K562 (cell line): Measurements from ENCODE around the gene C4orf50. TPM values are rescaled to one million over a fixed set of nuclear protein-coding genes. Genes with fewer than 3 reads are reported as not detected.

Experiments used
- ARID2 ChIP-seq: fragments of 450-650 bp; IDR thresholded peaks from 2 replicates; pipeline ENCODE4 v1.6.1; 2017; ENCODE audit warnings: antibody characterized with exemption, mild to moderate bottlenecking
- CAMTA2 ChIP-seq: fragments of 250-450 bp; sonication (Bioruptor Pico); conservative IDR thresholded peaks from 2 replicates; pipeline ENCODE4 v1.5.1; 2022
- HDAC3 ChIP-seq: fragments of 450-650 bp; IDR thresholded peaks from 2 replicates; pipeline ENCODE4 v1.6.1; 2018; ENCODE audit warnings: borderline replicate concordance, mild to moderate bottlenecking, moderate library complexity; ENCODE audit not compliant: partially characterized antibody
- NFE2L1 ChIP-seq: fragments of 450-650 bp; IDR thresholded peaks from 2 replicates; pipeline ENCODE4 v1.6.1; 2016; ENCODE audit warnings: missing genetic modification characterization, low read depth, mild to moderate bottlenecking, missing compliant biosample characterization, moderate library complexity, borderline replicate concordance
- POU5F1 ChIP-seq: fragments of 150-350 bp; IDR thresholded peaks from 2 replicates; pipeline ENCODE4 v1.6.1; 2014; ENCODE audit warnings: borderline replicate concordance, low read length, low read depth, mild to moderate bottlenecking; ENCODE audit not compliant: partially characterized antibody
- VEZF1 ChIP-seq: fragments of 200-800 bp; sonication (Bioruptor generic); IDR thresholded peaks from 2 replicates; pipeline ENCODE4 v1.6.1; 2017; ENCODE audit warnings: missing genetic modification characterization, missing compliant biosample characterization
- YY1 ChIP-seq, 3 experiments: IDR thresholded peaks; 2 replicates each; pipeline ENCODE4 v1.6.1; 2011; ENCODE audit warnings: low read length in 2 of 3, mild to moderate bottlenecking in 2 of 3, moderate library complexity in 2 of 3, borderline replicate concordance in 1 of 3, control low read depth in 1 of 3, low read depth in 1 of 3; ENCODE audit not compliant: insufficient read depth in 3 of 3, insufficient replicate concordance in 2 of 3, control insufficient read depth in 1 of 3, insufficient read length in 1 of 3; ENCODE audit errors: extremely low read depth in 1 of 3
- ZNF780A ChIP-seq: fragments of 250-450 bp; sonication (Bioruptor Pico); IDR thresholded peaks from 2 replicates; pipeline ENCODE4 v1.5.0; 2021; ENCODE audit warnings: mild to moderate bottlenecking
- polyA plus RNA-seq, 8 experiments: library from polyadenylated mRNA; depleted of rRNA in 4 of 8; stranded (reverse) in 5 of 8; unstranded in 3 of 8; fragments of >200 nt; fragmentation: Nextera tagmentation in 2 of 8; fragmentation: Illumina TruSeq in 1 of 8; extraction: Ambion mirVana in 2 of 8; extraction: Trizol in 1 of 8; gene quantifications; 2 replicates each; pipeline versions ENCODE4 v1.2.1 to v1.2.3, GENCODE V29; 2011 to 2014; ENCODE audit warnings: inconsistent platforms in 1 of 8, missing spikeins in 1 of 8
- total RNA-seq, 7 experiments: library from RNA; depleted of rRNA in 6 of 7; stranded (reverse); fragments of >200 nt in 6 of 7; fragmentation: Illumina TruSeq in 2 of 7; extraction: Trizol in 2 of 7; gene quantifications; 2 replicates each; pipeline versions ENCODE4 v1.2.1 to v1.2.3, GENCODE V29; 2011 to 2021; ENCODE audit warnings: low replicate concordance in 1 of 7
- TF ChIP-seq, protein P1 (sequence below): sonication (generic); formaldehyde crosslinking; IDR thresholded peaks from 2 replicates; pipeline ENCODE4 v1.8.1; 2023; ENCODE audit warnings: missing genetic modification reagents, mild to moderate bottlenecking, borderline replicate concordance

C4orf50 gene
- total and polyA plus RNA-seq, 9 of the 15 experiments (the other 6 are each of a cell fraction or from before 2014, with no cell fraction given): not detected

- TF ChIP-seq VEZF1 (CRISPR knock-in tag) (no peak), YY1 (IDR thresholded peaks at IDR 0.05; ENCODE audit: borderline replicate concordance in 1 of 3, control insufficient read depth in 1 of 3, extremely low read depth in 1 of 3, insufficient read depth in 3 of 3, insufficient read length in 1 of 3, insufficient replicate concordance in 2 of 3, low read depth in 1 of 3, low read length in 2 of 3) (no peak), POU5F1 (no peak), CAMTA2 (CRISPR knock-in tag) (no peak), ZNF780A (CRISPR knock-in tag) (no peak), ARID2 (no peak), HDAC3 (no peak), NFE2L1 (tag) (no peak)
- TF ChIP-seq, protein P1, sequence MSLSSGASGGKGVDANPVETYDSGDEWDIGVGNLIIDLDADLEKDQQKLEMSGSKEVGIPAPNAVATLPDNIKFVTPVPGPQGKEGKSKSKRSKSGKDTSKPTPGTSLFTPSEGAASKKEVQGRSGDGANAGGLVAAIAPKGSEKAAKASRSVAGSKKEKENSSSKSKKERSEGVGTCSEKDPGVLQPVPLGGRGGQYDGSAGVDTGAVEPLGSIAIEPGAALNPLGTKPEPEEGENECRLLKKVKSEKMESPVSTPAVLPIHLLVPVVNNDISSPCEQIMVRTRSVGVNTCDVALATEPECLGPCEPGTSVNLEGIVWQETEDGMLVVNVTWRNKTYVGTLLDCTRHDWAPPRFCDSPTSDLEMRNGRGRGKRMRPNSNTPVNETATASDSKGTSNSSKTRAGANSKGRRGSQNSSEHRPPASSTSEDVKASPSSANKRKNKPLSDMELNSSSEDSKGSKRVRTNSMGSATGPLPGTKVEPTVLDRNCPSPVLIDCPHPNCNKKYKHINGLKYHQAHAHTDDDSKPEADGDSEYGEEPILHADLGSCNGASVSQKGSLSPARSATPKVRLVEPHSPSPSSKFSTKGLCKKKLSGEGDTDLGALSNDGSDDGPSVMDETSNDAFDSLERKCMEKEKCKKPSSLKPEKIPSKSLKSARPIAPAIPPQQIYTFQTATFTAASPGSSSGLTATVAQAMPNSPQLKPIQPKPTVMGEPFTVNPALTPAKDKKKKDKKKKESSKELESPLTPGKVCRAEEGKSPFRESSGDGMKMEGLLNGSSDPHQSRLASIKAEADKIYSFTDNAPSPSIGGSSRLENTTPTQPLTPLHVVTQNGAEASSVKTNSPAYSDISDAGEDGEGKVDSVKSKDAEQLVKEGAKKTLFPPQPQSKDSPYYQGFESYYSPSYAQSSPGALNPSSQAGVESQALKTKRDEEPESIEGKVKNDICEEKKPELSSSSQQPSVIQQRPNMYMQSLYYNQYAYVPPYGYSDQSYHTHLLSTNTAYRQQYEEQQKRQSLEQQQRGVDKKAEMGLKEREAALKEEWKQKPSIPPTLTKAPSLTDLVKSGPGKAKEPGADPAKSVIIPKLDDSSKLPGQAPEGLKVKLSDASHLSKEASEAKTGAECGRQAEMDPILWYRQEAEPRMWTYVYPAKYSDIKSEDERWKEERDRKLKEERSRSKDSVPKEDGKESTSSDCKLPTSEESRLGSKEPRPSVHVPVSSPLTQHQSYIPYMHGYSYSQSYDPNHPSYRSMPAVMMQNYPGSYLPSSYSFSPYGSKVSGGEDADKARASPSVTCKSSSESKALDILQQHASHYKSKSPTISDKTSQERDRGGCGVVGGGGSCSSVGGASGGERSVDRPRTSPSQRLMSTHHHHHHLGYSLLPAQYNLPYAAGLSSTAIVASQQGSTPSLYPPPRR: no peak
Observed at GRCh38 chr4:5888222-5889001, 129.8 kb downstream of the C4orf50 start (continued).
